ENCODE data around the gene BMPR1A.
"Not testable (repeated sequence)": the region's sequence is repeated elsewhere in the genome, so short reads cannot be mapped to it uniquely, and the experiment has no call there.

DNA sequence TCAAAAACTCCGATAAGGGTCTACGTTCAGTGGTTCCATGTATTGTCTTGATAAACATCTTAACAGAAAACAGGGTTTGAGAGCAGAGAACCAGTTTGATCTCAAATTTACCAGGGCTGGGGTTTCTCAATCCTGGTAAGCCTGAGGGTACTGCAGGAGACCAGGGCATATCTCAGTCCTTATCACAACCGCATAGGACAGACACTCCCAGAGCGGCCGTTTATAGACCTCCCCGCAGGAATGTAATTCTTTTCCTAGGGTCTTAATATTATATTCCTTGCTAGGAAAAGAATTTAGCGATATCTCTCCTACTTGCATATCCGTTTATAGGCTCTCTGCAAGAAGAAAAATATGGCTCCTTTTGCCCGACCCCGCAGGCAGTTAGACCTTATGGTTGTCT lies 196.3 kb downstream of the BMPR1A start:
- not testable (repeated sequence) for TF ChIP-seq PTTG1 (tag; IDR thresholded peaks at IDR 0.05; ENCODE audit: low read depth); GABPA (tag; conservative IDR thresholded peaks at IDR 0.05; ENCODE audit: low read depth); SOX6 (IDR thresholded peaks at IDR 0.05); ETV6 (IDR thresholded peaks at IDR 0.05; ENCODE audit: borderline replicate concordance in 1 of 2, low read depth in 2 of 2, low read length in 1 of 2); ETV6 (CRISPR knock-in tag; IDR thresholded peaks at IDR 0.05; ENCODE audit: borderline replicate concordance); ZBTB8A (IDR thresholded peaks at IDR 0.05; ENCODE audit: partially characterized antibody)
- TF ChIP-seq, protein P1, sequence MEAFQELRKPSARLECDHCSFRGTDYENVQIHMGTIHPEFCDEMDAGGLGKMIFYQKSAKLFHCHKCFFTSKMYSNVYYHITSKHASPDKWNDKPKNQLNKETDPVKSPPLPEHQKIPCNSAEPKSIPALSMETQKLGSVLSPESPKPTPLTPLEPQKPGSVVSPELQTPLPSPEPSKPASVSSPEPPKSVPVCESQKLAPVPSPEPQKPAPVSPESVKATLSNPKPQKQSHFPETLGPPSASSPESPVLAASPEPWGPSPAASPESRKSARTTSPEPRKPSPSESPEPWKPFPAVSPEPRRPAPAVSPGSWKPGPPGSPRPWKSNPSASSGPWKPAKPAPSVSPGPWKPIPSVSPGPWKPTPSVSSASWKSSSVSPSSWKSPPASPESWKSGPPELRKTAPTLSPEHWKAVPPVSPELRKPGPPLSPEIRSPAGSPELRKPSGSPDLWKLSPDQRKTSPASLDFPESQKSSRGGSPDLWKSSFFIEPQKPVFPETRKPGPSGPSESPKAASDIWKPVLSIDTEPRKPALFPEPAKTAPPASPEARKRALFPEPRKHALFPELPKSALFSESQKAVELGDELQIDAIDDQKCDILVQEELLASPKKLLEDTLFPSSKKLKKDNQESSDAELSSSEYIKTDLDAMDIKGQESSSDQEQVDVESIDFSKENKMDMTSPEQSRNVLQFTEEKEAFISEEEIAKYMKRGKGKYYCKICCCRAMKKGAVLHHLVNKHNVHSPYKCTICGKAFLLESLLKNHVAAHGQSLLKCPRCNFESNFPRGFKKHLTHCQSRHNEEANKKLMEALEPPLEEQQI (IDR thresholded peaks at IDR 0.05), result not testable (repeated sequence)

All from K562 (cell line).